ENCODE measurements around the gene UBTD2.
A peak's percentile ranks its signal among the peaks of the same experiment; 100 is the strongest.

UBTD2 gene

GRCh38 chr5:172165465-172165864, 118.1 kb downstream of the UBTD2 start:
- Histone ChIP-seq H3K27ac (replicated peaks; ENCODE audit: low read length) (no peak overlapping the region), H3K36me3 (replicated peaks in 1 of 2; ENCODE audit: control insufficient read depth in 2 of 2, insufficient read depth in 2 of 2, low read length in 2 of 2) (no peaks in the 10 kb centered on the region), H3K4me3 (ENCODE audit: low read length in 2 of 2) (no peak overlapping the region), H3K14ac (ENCODE audit: low read length) (no peak overlapping the region), H2AK5ac (ENCODE audit: low read depth, low read length) (peak overlapping the region; percentile 14), H3K23ac (ENCODE audit: low read depth, low read length, poor library complexity) (no peak overlapping the region), H3K4me1 (ENCODE audit: control insufficient read depth in 2 of 2, insufficient read depth in 1 of 2, low read depth in 1 of 2, low read length in 2 of 2) (peaks cover 5 to 21% of the 10 kb centered on the region in 2 donors), H2BK120ac (ENCODE audit: low read depth, low read length) (no peak overlapping the region), H4K8ac (ENCODE audit: low read depth, low read length) (no peak overlapping the region), H3K79me1 (ENCODE audit: low read depth, low read length) (no peaks in the 10 kb centered on the region), H2BK12ac (ENCODE audit: low read length) (no peak overlapping the region), H2AFZ (ENCODE audit: low read length) (no peak overlapping the region), H3K4me2 (ENCODE audit: insufficient read depth, low read length, poor library complexity, severe bottlenecking) (no peak overlapping the region), H4K91ac (ENCODE audit: low read depth, low read length, poor library complexity) (no peak overlapping the region), H3K9me3 (replicated peaks in 1 of 2; ENCODE audit: control insufficient read depth in 2 of 2, insufficient read depth in 1 of 2, low read depth in 1 of 2, low read length in 2 of 2) (no peaks in the 10 kb centered on the region), H3K18ac (ENCODE audit: low read length) (no peak overlapping the region), H2BK15ac (ENCODE audit: low read length) (peak overlapping the region; percentile 35), H3K4ac (ENCODE audit: low read length) (no peak overlapping the region), H3K27me3 (ENCODE audit: control insufficient read depth in 3 of 3, insufficient read depth in 3 of 3, low read depth in 1 of 3, low read length in 3 of 3) (no peaks in the 10 kb centered on the region), H2BK5ac (ENCODE audit: low read length) (no peak overlapping the region), H3K9ac (ENCODE audit: low read depth, low read length, poor library complexity) (no peak overlapping the region)
- WGBS, 2 donors (ENCODE audit: extremely low coverage in 2 of 2, insufficient read length in 2 of 2, insufficient replicate concordance in 1 of 2) = no CpG with 5 or more reads among the region's 7 CpGs
- DNase-seq (ENCODE audit: low spot score) = no peak

DNA sequence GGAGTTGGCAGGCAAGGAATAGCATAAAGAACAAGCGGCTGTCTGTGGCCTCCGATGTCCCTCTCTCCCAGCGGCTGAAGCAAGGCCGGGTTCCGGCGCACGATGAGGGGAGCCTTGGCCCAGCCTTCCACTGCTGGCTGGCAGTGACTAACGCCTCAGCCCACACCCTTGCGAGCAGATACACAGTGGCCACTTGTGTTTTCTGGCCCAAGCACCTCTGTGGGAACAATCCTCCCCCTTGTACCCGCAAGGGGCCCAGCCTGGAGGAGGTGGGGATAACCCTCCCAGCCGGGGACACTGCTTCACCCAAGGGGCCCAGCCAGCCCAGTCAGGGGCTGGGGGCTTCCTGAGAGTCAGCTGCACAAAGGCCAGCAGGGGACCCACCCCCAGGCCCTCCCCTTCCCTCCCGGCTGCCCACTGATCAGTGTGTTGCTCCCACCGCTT, 118.8 kb downstream of the UBTD2 start:
- H2AK5ac ChIP-seq (ENCODE audit: low read depth, low read length) = peak overlapping the region; percentile 14
- no peak overlapping the region for H4K8ac ChIP-seq (ENCODE audit: low read depth, low read length)
- peak overlapping the region; percentile 75 for H3K14ac ChIP-seq (ENCODE audit: low read length)
- H3K9me3 ChIP-seq (replicated peaks in 1 of 2; ENCODE audit: control insufficient read depth in 2 of 2, insufficient read depth in 1 of 2, low read depth in 1 of 2, low read length in 2 of 2) = no peaks in the 10 kb centered on the region
- peak overlapping the region; percentile 15 for H3K18ac ChIP-seq (ENCODE audit: low read length)
- H2AFZ ChIP-seq (ENCODE audit: low read length) = no peak overlapping the region
- H2BK15ac ChIP-seq (ENCODE audit: low read length) = peak overlapping the region; percentile 35
- no peak overlapping the region for H2BK12ac ChIP-seq (ENCODE audit: low read length)
- no peak overlapping the region for H2BK120ac ChIP-seq (ENCODE audit: low read depth, low read length)
- no peak overlapping the region for H3K4ac ChIP-seq (ENCODE audit: low read length)
- H3K36me3 ChIP-seq (replicated peaks in 1 of 2; ENCODE audit: control insufficient read depth in 2 of 2, insufficient read depth in 2 of 2, low read length in 2 of 2) = no peaks in the 10 kb centered on the region
- no peak overlapping the region for H2BK5ac ChIP-seq (ENCODE audit: low read length)
- no peaks in the 10 kb centered on the region for H3K27me3 ChIP-seq (ENCODE audit: control insufficient read depth in 3 of 3, insufficient read depth in 3 of 3, low read depth in 1 of 3, low read length in 3 of 3)
- no peak overlapping the region for H3K27ac ChIP-seq (replicated peaks; ENCODE audit: low read length)
- no peak for DNase-seq (ENCODE audit: low spot score)
- H3K4me3 ChIP-seq (ENCODE audit: low read length in 2 of 2) = no peak overlapping the region
- H3K9ac ChIP-seq (ENCODE audit: low read depth, low read length, poor library complexity) = no peak overlapping the region
- no CpG with 5 or more reads among the region's 13 CpGs for WGBS, 2 donors (ENCODE audit: extremely low coverage in 2 of 2, insufficient read length in 2 of 2, insufficient replicate concordance in 1 of 2)
- no peaks in the 10 kb centered on the region for H3K79me1 ChIP-seq (ENCODE audit: low read depth, low read length)
- H4K91ac ChIP-seq (ENCODE audit: low read depth, low read length, poor library complexity) = peak overlapping the region; percentile 22
- no peak overlapping the region for H3K23ac ChIP-seq (ENCODE audit: low read depth, low read length, poor library complexity)
- peaks cover 5 to 18% of the 10 kb centered on the region in 2 donors for H3K4me1 ChIP-seq (ENCODE audit: control insufficient read depth in 2 of 2, insufficient read depth in 1 of 2, low read depth in 1 of 2, low read length in 2 of 2)
- no peak overlapping the region for H3K4me2 ChIP-seq (ENCODE audit: insufficient read depth, low read length, poor library complexity, severe bottlenecking)

- peaks cover 4 to 13% of the 10 kb centered on the region in 2 donors for H3K4me1 ChIP-seq (ENCODE audit: control insufficient read depth in 2 of 2, insufficient read depth in 1 of 2, low read depth in 1 of 2, low read length in 2 of 2)
- H3K27me3 ChIP-seq (ENCODE audit: control insufficient read depth in 3 of 3, insufficient read depth in 3 of 3, low read depth in 1 of 3, low read length in 3 of 3) = no peaks in the 10 kb centered on the region
- no peak for DNase-seq (ENCODE audit: low spot score)
- no peak overlapping the region for H3K4ac ChIP-seq (ENCODE audit: low read length)
- no peak overlapping the region for H2BK12ac ChIP-seq (ENCODE audit: low read length)
- WGBS, 2 donors (ENCODE audit: extremely low coverage in 2 of 2, insufficient read length in 2 of 2, insufficient replicate concordance in 1 of 2) = no CpG with 5 or more reads among the region's 4 CpGs
- no peak overlapping the region for H4K91ac ChIP-seq (ENCODE audit: low read depth, low read length, poor library complexity)
- H3K36me3 ChIP-seq (replicated peaks in 1 of 2; ENCODE audit: control insufficient read depth in 2 of 2, insufficient read depth in 2 of 2, low read length in 2 of 2) = no peaks in the 10 kb centered on the region
- H3K4me2 ChIP-seq (ENCODE audit: insufficient read depth, low read length, poor library complexity, severe bottlenecking) = no peak overlapping the region
- H2AFZ ChIP-seq (ENCODE audit: low read length) = no peak overlapping the region
- no peak overlapping the region for H3K18ac ChIP-seq (ENCODE audit: low read length)
- H3K27ac ChIP-seq (replicated peaks; ENCODE audit: low read length) = no peak overlapping the region
- H3K9me3 ChIP-seq (replicated peaks in 1 of 2; ENCODE audit: control insufficient read depth in 2 of 2, insufficient read depth in 1 of 2, low read depth in 1 of 2, low read length in 2 of 2) = no peaks in the 10 kb centered on the region
- no peaks in the 10 kb centered on the region for H3K79me1 ChIP-seq (ENCODE audit: low read depth, low read length)
- no peak overlapping the region for H3K9ac ChIP-seq (ENCODE audit: low read depth, low read length, poor library complexity)
- H3K4me3 ChIP-seq (ENCODE audit: low read length in 2 of 2) = no peak overlapping the region
- H2BK15ac ChIP-seq (ENCODE audit: low read length) = no peak overlapping the region
- no peak overlapping the region for H2BK120ac ChIP-seq (ENCODE audit: low read depth, low read length)
- H2BK5ac ChIP-seq (ENCODE audit: low read length) = no peak overlapping the region
- H4K8ac ChIP-seq (ENCODE audit: low read depth, low read length) = no peak overlapping the region
- no peak overlapping the region for H2AK5ac ChIP-seq (ENCODE audit: low read depth, low read length)
- no peak overlapping the region for H3K14ac ChIP-seq (ENCODE audit: low read length)
- no peak overlapping the region for H3K23ac ChIP-seq (ENCODE audit: low read depth, low read length, poor library complexity)
Observed at GRCh38 chr5:172163346-172163745, 120.2 kb downstream of the UBTD2 start.

DNA sequence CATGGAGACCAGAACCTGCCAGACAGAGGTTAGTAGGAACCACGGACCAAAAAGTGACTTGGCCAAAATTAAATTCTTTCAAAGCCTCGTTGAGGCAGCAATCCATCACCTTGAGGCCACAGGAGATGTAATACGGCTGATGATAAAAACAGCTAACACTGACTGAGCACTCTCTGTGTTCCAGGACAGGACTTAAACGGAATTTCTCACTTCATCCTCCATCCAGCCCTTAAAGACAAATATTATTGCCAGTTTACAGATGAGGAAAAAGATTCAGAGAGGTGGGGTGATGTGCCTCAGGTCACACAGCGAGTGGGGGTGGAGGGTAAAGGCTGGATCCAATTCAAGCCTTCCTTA, 120.6 kb downstream of the UBTD2 start:
- H2AFZ ChIP-seq (ENCODE audit: low read length) = no peak overlapping the region
- no peak for DNase-seq (ENCODE audit: low spot score)
- H2AK5ac ChIP-seq (ENCODE audit: low read depth, low read length) = no peak overlapping the region
- H3K14ac ChIP-seq (ENCODE audit: low read length) = no peak overlapping the region
- no CpG with 5 or more reads among the region's 5 CpGs for WGBS, 2 donors (ENCODE audit: extremely low coverage in 2 of 2, insufficient read length in 2 of 2, insufficient replicate concordance in 1 of 2)
- H3K36me3 ChIP-seq (replicated peaks in 1 of 2; ENCODE audit: control insufficient read depth in 2 of 2, insufficient read depth in 2 of 2, low read length in 2 of 2) = no peaks in the 10 kb centered on the region
- no peak overlapping the region for H2BK120ac ChIP-seq (ENCODE audit: low read depth, low read length)
- H3K4me2 ChIP-seq (ENCODE audit: insufficient read depth, low read length, poor library complexity, severe bottlenecking) = no peak overlapping the region
- peaks cover 1 to 9% of the 10 kb centered on the region in 2 donors for H3K4me1 ChIP-seq (ENCODE audit: control insufficient read depth in 2 of 2, insufficient read depth in 1 of 2, low read depth in 1 of 2, low read length in 2 of 2)
- H3K4me3 ChIP-seq (ENCODE audit: low read length in 2 of 2) = no peak overlapping the region
- H3K27me3 ChIP-seq (ENCODE audit: control insufficient read depth in 3 of 3, insufficient read depth in 3 of 3, low read depth in 1 of 3, low read length in 3 of 3) = no peaks in the 10 kb centered on the region
- H4K91ac ChIP-seq (ENCODE audit: low read depth, low read length, poor library complexity) = no peak overlapping the region
- H3K9ac ChIP-seq (ENCODE audit: low read depth, low read length, poor library complexity) = no peak overlapping the region
- no peak overlapping the region for H3K18ac ChIP-seq (ENCODE audit: low read length)
- H2BK12ac ChIP-seq (ENCODE audit: low read length) = no peak overlapping the region
- no peak overlapping the region for H3K23ac ChIP-seq (ENCODE audit: low read depth, low read length, poor library complexity)
- H3K27ac ChIP-seq (replicated peaks; ENCODE audit: low read length) = no peak overlapping the region
- no peak overlapping the region for H2BK5ac ChIP-seq (ENCODE audit: low read length)
- H2BK15ac ChIP-seq (ENCODE audit: low read length) = no peak overlapping the region
- H4K8ac ChIP-seq (ENCODE audit: low read depth, low read length) = no peak overlapping the region
- H3K79me1 ChIP-seq (ENCODE audit: low read depth, low read length) = no peaks in the 10 kb centered on the region
- no peak overlapping the region for H3K4ac ChIP-seq (ENCODE audit: low read length)
- H3K9me3 ChIP-seq (replicated peaks in 1 of 2; ENCODE audit: control insufficient read depth in 2 of 2, insufficient read depth in 1 of 2, low read depth in 1 of 2, low read length in 2 of 2) = peaks cover 0 to 3% of the 10 kb centered on the region in 2 donors
